GM12801 (cell line): ENCODE results near the gene RB1.

Experiments
- TF ChIP-seq, protein P1 (sequence below): IDR thresholded peaks from one replicate; pipeline ENCODE4 v1.5.1; 2011; ENCODE audit warnings: control low read depth; ENCODE audit not compliant: insufficient read length; ENCODE audit errors: extremely low read depth

The RB1 gene

DNA sequence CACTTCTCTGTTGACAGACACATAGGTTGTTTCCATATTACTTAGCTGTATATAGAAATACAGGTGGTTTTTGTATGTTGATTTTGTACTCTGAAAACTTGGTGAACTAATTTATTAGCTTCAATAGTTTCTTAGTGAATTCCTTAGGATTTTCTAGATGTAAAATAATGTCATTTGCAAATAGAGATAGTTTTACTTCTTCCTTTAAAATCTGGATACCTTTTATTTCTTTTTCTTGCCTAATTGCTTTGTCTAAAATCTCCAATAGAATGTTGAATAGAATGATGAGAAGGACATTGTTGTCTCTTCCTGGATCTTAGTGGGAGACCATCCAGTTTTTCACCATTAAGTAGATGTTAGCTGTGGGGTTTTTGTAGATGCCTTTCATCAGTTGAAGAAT lies 18.7 kb downstream of the RB1 start:
- TF ChIP-seq, protein P1, sequence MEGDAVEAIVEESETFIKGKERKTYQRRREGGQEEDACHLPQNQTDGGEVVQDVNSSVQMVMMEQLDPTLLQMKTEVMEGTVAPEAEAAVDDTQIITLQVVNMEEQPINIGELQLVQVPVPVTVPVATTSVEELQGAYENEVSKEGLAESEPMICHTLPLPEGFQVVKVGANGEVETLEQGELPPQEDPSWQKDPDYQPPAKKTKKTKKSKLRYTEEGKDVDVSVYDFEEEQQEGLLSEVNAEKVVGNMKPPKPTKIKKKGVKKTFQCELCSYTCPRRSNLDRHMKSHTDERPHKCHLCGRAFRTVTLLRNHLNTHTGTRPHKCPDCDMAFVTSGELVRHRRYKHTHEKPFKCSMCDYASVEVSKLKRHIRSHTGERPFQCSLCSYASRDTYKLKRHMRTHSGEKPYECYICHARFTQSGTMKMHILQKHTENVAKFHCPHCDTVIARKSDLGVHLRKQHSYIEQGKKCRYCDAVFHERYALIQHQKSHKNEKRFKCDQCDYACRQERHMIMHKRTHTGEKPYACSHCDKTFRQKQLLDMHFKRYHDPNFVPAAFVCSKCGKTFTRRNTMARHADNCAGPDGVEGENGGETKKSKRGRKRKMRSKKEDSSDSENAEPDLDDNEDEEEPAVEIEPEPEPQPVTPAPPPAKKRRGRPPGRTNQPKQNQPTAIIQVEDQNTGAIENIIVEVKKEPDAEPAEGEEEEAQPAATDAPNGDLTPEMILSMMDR: no peak

DNA sequence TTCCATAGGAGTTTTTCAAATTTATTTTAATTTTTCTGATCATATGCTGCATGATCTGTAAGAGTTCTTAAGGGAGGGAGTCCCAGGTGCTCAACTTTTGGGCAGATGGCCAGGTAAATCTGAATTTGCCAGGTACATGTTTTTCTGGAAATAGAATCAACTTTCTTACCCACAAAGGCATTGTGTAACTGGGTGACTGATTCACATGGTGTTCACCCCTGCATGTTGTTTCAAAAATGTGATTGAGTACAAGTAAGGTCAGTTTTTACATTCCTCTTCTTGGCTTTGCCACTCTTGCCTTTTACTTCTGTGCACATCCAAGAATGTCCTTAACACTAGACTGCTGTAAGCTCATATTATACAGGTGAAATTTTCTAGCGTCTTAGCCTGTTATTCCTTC lies 30.4 kb downstream of the RB1 start:
- TF ChIP-seq, protein P1: no peak

DNA sequence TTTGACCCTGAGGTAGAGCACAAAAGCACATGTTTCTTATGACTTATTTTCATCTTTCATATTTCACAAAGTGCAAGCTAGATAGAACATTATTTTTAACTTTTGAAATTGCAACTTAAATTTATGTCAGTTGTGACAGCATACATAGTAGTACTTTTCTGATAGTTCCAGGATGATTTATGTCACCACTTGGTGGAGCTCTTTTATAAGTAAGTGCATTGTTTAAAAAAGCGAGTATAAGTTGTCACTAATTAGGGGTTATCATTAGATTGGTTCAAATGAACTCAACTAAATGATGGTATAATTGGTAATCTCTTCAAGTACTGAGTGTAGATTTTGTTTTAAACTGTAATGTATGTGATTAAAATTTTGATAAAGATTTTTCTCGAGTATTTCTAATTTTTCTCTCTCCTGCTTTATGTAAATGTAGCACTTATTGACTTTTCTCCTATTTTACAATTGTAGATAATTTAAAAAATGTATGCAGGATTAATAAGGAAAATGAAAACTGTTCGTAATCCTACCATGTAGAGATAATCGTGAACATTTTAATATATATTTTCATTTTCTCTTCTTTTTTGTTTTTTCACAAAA lies 31.1 kb downstream of the RB1 start:
- TF ChIP-seq, protein P1: no peak

DNA sequence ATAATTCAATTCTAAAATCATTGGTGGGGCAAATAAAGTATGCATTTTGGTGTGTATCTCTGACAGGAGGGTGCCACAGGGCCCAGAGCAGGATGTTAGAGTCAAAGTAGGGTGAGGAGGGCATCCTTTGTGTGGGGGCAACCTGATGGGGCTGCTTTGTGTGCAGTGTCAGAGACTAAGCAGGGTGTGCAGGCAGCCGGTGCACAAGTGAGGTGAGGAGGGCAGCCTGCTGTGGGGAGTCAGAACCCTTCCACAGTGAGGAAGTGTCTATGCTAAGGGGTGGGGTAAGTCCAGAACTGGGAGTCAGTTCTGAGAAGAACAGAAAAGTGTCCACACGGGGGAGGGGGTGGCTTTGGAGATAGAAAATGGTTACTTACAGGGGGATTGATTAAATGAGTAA lies 40.7 kb downstream of the RB1 start:
- TF ChIP-seq, protein P1: no peak

DNA sequence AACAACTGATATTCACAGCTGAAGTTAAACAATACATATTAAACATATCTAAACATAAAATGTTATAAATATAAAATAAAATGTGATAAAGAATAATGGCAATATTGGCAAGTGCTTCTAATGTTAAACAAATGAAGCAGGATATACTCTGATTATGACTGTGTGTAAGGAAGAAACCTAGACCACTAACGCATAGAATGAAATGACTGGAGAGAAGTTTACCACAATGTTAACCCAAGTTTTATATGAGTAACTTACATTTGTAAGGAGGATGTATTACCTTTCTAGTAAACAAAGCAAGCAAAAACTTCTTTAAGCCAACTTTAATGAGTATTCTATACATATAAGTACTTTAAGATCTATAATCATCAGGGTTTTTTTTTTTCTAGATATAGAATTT lies 43.0 kb downstream of the RB1 start:
- TF ChIP-seq, protein P1: no peak

DNA sequence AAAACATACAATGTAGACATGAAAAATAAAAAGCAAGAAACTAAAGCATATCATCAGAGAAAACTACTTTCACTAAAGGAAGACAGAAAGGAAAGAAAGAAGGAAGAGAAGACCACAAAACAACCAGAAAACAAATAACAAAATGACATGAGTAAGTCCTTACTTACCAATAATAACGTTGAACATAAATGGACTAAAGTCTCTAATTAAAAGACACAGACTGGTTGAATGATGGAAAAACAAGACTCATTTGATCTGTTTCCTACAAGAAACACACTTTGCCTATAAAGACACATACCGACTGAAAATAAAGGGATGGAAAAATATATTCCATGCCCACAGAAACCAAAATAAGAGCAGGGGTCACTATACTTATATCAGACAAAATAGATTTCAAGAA lies 46.0 kb downstream of the RB1 start:
- TF ChIP-seq, protein P1: no peak

DNA sequence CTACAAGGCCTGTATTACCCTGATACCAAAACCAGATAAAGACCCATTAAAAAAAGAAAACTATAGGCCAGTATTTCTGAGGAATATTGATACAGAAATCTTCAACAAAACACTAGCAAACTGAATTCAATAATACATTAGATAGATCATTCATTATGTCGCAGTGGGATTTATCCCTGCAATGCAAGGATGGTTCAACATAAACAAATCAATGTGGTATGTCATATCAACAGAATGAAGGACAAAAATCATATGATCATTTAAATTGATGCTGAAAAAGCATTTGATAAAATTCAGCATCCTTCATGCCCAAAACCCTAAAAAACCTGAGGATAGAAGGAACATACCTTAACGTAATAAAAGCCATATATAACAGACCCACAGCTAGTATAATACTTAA lies 50.0 kb downstream of the RB1 start:
- TF ChIP-seq, protein P1: no peak
